Inflammatory macrophage treated with lipopolysaccharide for 4 hours (primary cell): ENCODE data around the gene GNG12.

ENCODE experiments used
- DNase-seq: peaks from one replicate; pipeline ENCODE4 v3.0.0-alpha.2; 2020

The GNG12 gene

DNA sequence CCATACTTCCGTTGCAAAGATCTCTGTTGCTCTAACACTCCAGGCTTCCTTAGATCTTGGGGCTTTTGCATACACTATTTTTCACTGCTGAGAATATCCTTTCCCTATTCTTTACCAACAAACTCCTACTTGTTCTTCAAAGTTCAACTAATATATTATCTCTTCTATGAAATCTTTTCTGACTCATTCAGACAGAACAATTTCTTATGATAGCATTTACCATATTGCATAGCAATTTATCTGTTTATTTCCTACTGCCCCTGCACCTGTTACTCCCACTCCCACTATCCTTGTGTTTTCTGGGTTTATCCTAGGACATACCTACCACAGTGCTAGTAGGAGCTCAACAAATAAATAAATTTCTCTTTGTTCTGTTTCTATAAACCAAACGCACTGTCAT lies 137.3 kb downstream of the GNG12 start:
- DNase-seq = no peak

DNA sequence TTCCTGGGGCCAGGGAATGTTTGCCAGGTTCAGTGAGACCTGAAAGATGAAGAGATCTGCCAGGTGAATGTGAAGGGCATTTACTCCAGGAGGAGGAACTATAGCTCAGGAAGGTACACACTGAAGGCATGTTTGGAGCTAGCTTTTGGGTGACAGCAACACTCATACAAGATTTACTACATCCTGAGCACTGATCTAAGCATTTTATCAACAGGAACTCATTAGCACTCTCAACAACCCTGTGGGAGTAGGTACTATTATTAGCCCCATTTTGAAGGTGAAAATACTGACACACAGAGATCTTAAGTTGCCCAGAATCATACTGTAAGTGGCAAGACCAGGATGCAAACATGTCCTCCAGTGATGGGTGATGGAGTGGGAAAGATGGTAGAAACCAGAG lies 141.6 kb downstream of the GNG12 start:
- no peak for DNase-seq

DNA sequence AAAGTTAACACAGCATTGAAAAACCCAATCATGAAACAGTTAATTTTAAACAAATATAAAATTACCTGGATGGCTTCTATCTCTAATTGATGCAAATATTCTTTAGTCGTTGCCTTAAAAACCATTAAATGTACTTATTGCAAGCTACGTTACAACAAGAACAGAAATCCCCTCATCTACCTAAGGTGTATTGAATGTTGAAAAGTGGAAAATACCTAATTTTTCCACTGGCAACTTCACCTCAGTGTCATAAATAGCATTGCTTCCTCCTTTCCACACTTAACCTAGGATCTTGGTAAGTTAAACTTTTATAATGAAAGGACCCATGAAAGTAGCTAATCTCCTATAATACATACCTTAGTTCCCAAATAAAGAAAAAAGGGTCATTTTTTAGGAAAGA lies 142.9 kb downstream of the GNG12 start:
- no peak for DNase-seq

DNA sequence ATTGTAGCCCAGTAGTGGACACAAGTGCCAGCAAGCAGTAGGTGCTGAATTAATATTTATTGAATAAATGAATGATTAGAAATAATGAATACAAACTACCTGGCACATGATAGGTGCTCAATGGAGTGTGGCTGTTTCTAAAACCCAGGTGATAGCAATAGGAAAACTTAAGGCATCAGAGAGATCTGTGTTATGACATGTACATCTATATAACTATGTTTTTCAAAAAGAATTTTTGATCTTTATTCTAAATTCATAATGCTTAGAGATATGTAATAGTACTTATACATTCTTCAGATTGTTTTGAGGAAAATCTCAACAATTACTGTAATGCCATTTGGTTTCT lies 143.3 kb downstream of the GNG12 start:
- no peak for DNase-seq

DNA sequence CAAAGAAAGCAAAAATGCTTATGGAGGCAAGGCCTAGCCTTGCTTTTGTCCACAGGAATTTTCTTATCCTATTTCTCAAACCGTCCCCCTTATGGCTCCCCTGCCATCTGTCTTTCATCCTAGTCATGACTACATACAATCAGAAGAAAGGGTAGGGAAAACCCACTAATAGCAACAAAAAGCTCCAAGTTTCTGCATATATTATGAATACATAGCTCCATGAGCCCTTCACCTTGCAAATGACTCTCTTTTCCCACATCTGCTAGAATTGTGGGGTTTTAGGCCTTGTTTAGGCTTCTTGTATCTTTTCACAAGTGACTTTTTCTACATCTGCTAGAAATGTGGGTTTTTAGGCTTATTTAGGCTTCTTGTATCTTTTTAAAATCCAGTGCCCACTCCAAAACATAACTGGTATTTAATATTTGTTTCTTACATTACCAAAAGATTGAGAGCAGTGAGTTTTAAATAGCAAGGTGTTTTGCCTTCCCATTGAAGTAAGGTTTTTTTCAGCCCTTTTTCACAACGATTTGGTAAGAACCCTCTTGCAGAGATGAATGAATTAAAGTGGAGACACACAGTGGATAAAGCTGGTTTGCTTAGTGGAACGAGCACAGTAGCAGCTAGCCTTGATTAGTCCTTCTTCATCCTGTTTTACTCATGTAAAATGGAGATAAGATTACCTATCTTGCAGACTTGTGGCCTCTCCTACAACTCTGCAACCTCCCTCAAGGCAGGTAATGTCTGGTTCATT lies 143.8 kb downstream of the GNG12 start:
- no peak for DNase-seq

DNA sequence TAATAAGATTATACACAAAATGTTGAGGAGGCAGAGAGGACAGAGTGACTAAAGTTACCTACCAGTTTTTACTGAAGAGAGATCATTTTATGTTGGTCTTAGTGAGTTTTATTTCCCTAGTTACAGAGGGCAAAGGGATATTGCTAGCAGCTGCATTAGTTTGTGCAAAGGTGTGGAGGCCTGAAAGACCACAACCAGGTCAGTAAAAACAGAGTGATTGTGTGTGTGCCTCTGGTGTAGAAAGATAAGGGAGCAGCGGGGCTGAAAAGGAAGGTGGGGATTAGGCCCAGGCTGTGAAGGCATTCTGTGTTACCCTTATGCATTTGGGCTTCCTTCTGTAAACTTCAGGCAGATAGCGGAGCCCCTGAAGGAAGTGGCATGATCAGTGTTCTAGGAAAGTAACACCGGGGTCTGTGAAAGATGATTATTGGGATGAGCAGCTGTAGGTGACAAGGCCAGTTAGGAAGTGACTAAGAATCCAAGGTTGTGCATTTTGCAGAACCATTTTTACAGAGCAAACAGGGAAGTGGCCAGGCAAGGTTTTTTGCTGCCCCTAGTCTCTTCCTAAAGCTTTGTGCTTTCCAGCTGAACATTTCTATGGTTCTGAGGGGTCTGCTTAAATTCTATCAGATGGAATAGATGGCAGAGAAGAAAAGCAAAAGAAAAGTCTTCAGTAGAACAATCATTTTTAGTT lies 144.6 kb downstream of the GNG12 start:
- peak; percentile 44 for DNase-seq

DNA sequence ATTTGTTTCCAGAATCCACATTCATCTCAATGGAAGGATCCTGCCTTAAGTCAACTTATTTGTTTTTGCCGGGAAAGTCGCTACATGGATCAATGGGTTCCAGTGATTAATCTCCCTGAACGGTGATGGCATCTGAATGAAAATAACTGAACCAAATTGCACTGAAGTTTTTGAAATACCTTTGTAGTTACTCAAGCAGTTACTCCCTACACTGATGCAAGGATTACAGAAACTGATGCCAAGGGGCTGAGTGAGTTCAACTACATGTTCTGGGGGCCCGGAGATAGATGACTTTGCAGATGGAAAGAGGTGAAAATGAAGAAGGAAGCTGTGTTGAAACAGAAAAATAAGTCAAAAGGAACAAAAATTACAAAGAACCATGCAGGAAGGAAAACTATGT lies 145.6 kb downstream of the GNG12 start:
- peak; percentile 27 for DNase-seq

DNA sequence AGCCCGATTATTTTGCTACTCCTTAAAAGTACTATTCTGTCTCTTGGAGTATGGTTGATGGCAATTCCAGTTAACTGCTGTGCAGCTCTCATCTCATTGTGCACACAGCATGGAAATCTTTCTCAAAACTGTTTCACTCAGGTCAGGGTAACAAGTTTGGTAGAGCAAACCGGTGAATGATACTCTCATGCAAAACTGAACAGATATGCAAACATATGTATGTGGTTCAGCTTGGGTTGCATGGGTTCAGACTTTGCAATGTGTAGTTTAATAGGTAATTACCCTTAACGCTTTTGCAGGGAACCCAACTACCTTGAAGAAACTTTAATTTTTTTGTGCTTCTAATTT lies 146.1 kb downstream of the GNG12 start:
- DNase-seq = no peak

DNA sequence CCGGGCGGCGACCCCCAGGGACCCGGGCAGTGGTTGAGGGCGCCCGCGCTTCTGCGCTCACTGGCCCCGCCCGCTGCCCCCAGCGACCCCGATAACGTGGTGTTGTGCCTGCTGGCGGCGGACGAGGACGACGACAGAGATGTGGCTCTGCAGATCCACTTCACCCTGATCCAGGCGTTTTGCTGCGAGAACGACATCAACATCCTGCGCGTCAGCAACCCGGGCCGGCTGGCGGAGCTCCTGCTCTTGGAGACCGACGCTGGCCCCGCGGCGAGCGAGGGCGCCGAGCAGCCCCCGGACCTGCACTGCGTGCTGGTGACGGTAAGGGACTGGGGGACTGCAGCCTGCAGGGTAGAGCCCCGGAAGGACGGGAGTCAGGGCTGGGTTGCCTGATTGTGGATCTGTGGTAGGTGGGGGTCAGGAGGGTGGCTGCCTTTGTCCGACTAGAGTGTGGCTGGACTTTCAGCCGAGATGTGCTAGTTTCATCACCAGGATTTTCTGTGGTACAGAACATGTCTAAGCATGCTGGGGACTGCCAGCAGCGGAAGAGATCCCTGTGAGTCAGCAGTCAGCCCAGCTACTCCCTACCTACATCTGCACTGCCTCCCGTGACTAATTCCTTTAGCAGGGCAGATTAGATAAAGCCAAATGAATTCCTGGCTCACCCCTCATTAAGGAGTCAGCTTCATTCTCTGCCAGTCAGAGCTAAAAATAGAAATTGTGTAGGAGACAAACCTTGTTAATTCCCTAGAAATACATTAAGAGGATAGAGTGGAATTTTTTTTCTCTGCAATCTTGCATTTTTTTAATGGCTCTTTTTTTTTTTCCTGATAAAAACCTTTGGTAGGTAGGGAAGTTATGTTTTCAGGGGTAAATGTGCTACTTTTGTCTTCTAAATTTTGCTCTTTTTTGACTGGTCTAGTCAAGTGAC lies 146.7 kb downstream of the GNG12 start:
- peak; percentile 87 for DNase-seq

DNA sequence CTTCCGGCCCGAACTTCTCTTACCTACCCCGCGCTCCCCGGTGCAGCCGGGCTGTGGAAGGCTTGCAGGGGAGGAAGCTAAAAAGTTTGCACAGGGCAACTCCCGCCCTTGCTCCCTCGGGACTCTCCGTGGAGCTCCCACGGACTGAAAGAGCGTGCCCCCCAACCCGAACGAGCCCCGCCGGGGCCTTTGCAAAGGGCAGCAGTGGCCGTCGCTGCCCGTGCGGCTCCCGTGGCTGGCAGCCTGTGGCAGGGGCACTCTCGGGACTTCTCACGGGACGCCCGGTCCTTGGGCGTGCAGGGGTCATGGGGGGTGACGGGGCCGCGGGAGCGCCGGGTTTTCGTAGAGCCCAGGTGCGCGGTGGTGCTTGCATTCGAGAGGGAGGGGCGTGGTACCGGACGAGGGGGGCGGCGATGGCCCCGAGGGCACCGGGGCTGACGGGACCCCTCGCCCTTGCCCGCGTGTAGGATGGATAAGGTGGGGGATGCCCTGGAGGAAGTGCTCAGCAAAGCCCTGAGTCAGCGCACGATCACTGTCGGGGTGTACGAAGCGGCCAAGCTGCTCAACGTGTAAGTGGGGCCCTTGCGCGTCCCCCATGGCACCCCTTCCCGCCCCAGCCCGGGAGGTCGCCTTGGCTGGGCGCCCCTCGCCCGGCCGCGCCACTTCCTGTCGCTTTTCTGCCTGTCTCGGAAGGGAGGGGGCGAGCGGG lies 147.6 kb downstream of the GNG12 start:
- peak; percentile 37 for DNase-seq

DNA sequence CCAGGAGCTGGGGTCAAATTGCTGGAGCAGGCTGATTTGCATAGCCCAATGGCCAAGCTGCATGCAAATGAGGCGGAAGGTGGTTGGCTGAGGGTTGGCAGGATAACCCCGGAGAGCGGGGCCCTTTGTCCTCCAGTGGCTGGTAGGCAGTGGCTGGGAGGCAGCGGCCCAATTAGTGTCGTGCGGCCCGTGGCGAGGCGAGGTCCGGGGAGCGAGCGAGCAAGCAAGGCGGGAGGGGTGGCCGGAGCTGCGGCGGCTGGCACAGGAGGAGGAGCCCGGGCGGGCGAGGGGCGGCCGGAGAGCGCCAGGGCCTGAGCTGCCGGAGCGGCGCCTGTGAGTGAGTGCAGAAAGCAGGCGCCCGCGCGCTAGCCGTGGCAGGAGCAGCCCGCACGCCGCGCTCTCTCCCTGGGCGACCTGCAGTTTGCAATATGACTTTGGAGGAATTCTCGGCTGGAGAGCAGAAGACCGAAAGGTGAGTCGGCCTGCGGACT lies 148.2 kb downstream of the GNG12 start, which contains the start of gene GADD45A:
Gene GADD45A, plus strand, starts transcription at position 135 of the 491 bp plus-strand sequence. Its CDS starts 294 bp downstream, at position 429.
- DNase-seq = peak; percentile 98

DNA sequence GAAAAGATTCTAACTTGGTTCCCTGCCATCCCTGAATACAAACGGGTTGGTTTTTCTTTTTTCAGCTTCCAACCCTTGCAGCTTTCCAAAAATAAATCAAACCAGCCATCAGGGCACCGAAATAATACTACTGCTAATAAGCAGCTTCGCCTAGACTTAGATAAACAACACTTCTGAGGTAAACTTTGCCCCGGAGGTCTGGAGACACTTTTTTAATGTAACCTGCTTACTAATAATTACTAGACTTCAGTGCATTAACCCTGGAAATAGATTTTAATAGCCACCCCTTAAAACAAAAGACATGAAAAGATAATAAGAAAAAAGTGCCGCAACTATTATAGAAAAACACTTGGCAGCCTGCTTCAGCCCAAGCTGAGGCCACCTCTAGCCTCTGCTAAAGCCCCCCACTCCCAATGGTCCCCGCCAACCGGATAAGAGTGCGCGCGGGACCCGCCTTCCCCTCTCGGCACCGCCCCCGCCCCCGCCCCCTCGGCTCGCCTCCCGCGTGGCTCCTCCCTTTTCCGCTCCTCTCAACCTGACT lies 148.7 kb downstream of the GNG12 start:
- DNase-seq = no peak

DNA sequence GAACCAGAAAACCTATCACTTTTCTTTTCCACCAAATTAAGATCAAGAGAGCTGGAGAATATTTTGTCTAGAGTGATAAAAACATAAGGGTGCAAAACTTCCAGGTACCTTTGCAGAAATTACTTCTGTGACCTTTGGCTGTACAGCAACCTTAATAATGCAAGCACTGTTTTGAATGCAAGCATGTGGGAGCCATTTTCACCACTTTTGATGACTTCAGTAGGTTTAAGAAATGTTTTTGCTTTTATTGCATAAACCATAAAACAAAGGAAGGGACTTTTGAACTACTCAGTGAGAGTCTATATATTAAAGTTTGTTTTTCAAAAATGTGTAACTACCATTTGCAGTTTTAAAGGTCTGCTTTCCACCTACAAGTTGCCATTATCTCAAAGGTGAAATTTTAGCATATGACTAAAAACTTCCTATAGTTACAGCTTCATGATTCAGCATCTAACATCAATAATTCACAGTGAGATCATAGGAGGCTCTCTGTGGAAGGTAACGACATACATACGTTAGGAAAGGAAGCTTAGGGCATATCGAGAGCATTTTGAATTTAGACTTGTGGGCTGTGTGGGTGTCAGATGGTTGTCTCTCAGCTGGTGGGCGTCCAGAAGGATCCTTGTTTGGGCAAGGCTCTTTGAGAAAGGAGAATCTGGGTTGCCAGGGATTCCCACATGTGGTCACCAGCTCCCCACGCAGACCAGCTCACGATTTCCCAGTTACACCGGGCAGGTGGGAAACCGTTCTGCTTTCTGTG lies 149.3 kb downstream of the GNG12 start:
- DNase-seq = peak; percentile 74

DNA sequence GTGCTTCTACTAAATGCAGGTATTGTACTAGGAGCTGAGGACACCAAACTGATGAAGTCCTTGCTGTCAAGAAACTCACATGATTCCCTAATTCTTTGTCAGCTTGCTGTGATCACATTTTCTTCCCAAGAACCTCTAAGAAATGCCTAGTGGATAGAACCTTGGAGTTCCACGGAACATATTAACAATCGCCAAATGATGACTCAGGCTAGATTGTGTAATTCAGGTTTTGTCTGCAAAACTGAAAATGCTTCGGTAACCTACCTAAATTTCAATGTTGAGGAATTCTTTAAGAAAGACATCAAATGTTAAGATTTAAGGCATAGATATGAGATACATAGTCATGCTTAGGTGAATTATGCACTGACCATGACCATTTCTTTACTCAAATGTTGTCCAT lies 150.0 kb downstream of the GNG12 start:
- peak; percentile 68 for DNase-seq

DNA sequence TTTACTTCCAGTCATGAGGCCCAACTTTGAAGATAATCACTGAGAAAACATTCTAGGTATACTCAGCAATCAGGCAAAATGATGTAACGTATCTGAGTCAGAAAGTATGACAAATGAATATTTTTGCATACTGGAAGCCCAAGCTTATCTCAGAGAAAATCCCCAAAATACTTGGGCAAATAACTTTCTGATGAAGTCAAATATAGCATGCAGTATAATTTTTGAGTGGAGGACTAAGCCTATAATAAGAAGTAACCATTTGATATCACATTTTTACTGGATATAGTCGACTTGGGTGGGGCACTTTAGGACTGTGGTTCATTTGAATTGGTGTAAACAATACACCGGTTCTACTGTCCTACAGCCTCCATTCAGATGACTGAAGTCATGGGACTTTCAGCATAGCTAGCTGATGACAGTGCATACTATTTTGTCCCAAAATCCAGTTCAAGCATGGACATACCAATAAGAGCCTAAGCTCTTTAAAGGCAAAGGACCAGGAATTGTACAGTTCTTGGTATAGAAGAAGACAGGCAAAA lies 150.5 kb downstream of the GNG12 start:
- DNase-seq = peak; percentile 89

DNA sequence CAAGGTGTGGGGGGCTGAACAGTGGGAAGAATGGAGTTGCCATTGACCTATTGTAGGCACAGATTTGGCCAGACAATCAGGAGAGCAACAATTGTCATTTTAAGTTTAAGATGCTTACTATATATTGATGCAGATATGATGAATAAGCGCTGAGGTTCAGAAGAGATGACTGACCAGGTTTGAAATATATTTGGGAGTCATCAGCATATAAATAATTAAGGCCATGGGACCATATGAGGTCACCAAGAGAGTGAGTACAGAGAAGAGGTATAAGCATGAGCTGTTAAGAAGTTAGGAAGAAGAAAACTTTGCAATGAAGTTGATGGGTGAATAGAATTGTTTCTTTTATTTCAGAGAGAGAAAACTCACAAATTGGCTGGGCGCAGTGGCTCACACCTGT lies 152.8 kb downstream of the GNG12 start:
- DNase-seq = no peak

DNA sequence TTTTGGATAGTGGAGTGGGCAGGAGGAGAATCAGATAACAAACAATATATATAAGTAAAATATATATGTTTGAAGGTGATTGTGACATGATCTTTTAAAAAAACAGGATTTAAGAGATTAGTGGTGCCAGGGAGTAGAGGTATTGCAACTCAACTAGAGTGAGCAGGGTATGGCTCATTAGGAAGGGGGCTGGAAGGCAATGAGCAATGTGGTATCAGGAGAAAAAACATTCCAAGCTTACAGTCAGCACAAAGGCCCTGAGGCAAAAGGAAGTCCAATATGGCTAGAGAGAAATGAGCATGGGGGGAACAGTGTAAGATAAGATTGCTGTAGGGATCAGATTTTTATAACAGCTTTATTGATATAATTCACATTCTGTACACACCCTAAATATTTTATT lies 153.6 kb downstream of the GNG12 start:
- DNase-seq = no peak

DNA sequence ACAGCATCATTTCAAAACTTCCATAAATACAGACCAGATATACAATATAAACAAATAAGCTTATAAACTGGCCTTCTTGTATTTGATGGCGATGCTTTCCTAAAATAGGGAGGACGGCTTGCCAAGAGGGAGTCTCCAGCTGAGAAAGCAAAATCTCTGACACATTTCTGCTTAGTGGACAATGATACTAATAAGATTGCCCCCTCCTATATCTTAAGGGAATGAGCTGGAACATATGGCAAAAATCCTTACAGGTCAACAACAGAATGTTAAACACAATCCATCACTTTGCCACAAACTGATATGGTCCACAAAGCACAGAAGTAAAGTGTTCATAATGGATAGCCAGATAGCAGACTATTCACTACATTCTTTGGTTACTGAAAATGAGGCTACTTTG lies 155.3 kb downstream of the GNG12 start:
- no peak for DNase-seq

DNA sequence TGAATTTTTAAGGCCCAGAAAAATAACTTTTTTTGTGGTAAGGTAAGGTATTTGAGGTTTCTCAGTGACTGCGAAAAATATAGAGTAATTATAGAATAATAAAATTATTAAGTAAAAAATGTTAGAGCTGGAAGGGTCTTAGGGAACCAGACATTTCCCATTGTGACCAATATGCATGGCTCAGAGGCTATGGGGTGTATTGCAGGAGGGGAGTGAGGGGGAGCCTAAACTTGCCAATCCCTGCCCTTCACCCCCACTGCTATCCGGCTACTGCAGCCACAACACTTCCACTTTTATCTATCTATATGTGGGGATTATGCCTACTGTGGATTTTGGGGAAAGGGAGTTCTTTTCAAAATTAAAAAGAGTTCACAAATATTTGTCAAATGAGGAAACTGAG lies 155.9 kb downstream of the GNG12 start:
- DNase-seq = no peak

DNA sequence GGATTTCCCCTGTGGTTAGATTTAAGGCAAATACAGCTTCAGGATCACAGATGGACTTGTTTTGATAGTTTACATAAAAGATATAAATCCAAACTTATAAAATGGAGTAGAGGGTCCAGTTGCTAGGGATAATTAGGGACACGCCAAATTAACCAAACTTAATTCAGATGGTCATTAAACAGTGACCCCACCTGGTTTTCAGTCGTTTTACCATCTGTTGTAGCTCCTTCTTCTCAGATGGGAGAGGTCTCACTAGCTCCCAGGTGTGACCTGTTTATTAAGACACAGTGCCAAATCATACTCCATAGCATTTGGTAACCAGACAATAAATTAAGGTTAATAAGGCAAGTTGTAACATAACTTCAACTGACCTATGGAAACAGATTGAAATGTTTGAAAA lies 156.3 kb downstream of the GNG12 start:
- no peak for DNase-seq

DNA sequence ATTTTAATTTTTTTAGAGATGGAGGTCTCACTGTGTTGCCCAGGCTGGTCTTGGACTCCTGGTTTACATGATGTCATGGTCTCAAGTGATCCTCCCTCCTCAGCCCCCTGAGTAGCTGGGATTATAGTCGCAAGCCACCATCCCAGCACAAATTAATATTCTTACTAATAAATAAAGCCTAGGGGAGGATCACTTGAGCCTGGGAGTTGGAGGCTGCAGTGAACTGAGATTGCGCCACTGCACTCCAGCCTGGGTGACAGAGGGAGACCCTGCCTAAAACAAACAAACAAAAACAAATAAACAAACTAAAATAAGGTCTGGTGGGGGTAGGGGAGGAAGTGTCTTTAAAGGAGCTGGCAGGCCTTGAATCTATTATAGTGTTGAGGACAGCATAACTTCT lies 157.0 kb downstream of the GNG12 start:
- DNase-seq = no peak
